Left ventricle myocardium inferior (tissue), 1 donor: Measurements from ENCODE around the gene HYAL3. TPM values are rescaled to one million over a fixed set of nuclear protein-coding genes. Genes with fewer than 3 reads are reported as not detected.

Experiments used
- DNase-seq: peaks from one replicate; pipeline ENCODE4 v3.0.0-alpha.2; 2020
- H3K27ac ChIP-seq: fragments of 200-600 bp; replicated peaks from 2 replicates; pipeline ENCODE4 v1.8.0; 2021
- H3K27me3 ChIP-seq: fragments of 200-600 bp; 2 replicates; pipeline ENCODE4 v1.8.0; 2021; ENCODE audit warnings: low read depth
- H3K36me3 ChIP-seq: fragments of 200-600 bp; 2 replicates; pipeline ENCODE4 v1.8.0; 2021
- H3K4me1 ChIP-seq: fragments of 200-600 bp; 2 replicates; pipeline ENCODE4 v1.8.0; 2021
- H3K4me3 ChIP-seq: fragments of 200-600 bp; 2 replicates; pipeline ENCODE4 v1.8.0; 2021; ENCODE audit warnings: mild to moderate bottlenecking, moderate library complexity
- H3K9me3 ChIP-seq: fragments of 200-600 bp; replicated peaks from 2 replicates; pipeline ENCODE4 v1.8.0; 2021
- CTCF ChIP-seq: fragments of 200-600 bp; IDR thresholded peaks from 2 replicates; pipeline ENCODE4 v1.8.0; 2021; ENCODE audit warnings: antibody characterized with exemption, mild to moderate bottlenecking, borderline replicate concordance
- intact Hi-C: fragments of 100-400 bp; cut with micrococcal nuclease; formaldehyde crosslinking; loops from one replicate; pipeline ENCODE4 v1.11.0; 2022
- total RNA-seq: library from RNA; stranded (reverse); fragmentation: NEBNext Ultra II Directional; extraction: Animal tissue kit (Norgen Biotek cat#: 25700); gene quantifications from one replicate; pipeline ENCODE4 v1.2.1, GENCODE V29; 2021
- donor health status: DM: no; HTN: yes; CAD: no; lungs with severe emphysema.

The HYAL3 gene
- total RNA-seq, 1 donor from 2014 or later, result 1.2 TPM

- DNase-seq, result peak; percentile 64
- Histone ChIP-seq H3K4me1 (peaks cover 86% of the 10 kb centered on the region), H3K27me3 (no peaks in the 10 kb centered on the region), H3K9me3 (no peaks in the 10 kb centered on the region), H3K27ac (peak overlapping the region; percentile 95), H3K4me3 (peak overlapping the region; percentile 97), H3K36me3 (peaks cover 37% of the 10 kb centered on the region)
- intact Hi-C loops, result no loop called here
- TF ChIP-seq CTCF, result no peak
Measured at GRCh38 chr3:50333744-50334328, 34.6 kb upstream of the HYAL3 start.

- H3K4me3 ChIP-seq, result no peak overlapping the region
- DNase-seq, result no peak
- H3K4me1 ChIP-seq, result peaks cover 90% of the 10 kb centered on the region
- intact Hi-C loops, result no loop called here
- H3K27me3 ChIP-seq, result no peaks in the 10 kb centered on the region
- H3K36me3 ChIP-seq, result peaks cover 41% of the 10 kb centered on the region
- H3K9me3 ChIP-seq, result no peaks in the 10 kb centered on the region
- no peak for TF ChIP-seq CTCF
- H3K27ac ChIP-seq, result no peak overlapping the region
Measured at GRCh38 chr3:50331364-50331907, 32.2 kb upstream of the HYAL3 start.

GRCh38 chr3:50330330-50330729 is 31.1 kb upstream of the HYAL3 start:
- Histone ChIP-seq H3K27ac (no peak overlapping the region), H3K27me3 (no peaks in the 10 kb centered on the region), H3K4me1 (peaks cover 83% of the 10 kb centered on the region), H3K36me3 (peaks cover 52% of the 10 kb centered on the region), H3K9me3 (no peaks in the 10 kb centered on the region), H3K4me3 (no peak overlapping the region)
- intact Hi-C loops, result no loop called here
- TF ChIP-seq CTCF, result no peak
- no peak for DNase-seq

GRCh38 chr3:50327943-50328691 is 28.9 kb upstream of the HYAL3 start, which contains the start of gene TUSC2:
TSS of gene TUSC2 (minus strand) at chr3:50328223. CDS start at chr3:50328099, 124 bp downstream.
- no peaks in the 10 kb centered on the region for H3K27me3 ChIP-seq
- H3K27ac ChIP-seq, result peak within 1 kb of the TSS; percentile 89
- DNase-seq, result peak; percentile 97
- H3K36me3 ChIP-seq, result peaks cover 55% of the 10 kb centered on the region
- no peaks in the 10 kb centered on the region for H3K9me3 ChIP-seq
- H3K4me3 ChIP-seq, result peak within 1 kb of the TSS; percentile 97
- TF ChIP-seq CTCF, result no peak
- intact Hi-C loops, result no loop called here
- H3K4me1 ChIP-seq, result peaks cover 83% of the 10 kb centered on the region

- peaks cover 51% of the 10 kb centered on the region for H3K36me3 ChIP-seq
- no peaks in the 10 kb centered on the region for H3K27me3 ChIP-seq
- no peak overlapping the region for H3K27ac ChIP-seq
- H3K4me3 ChIP-seq, result peak overlapping the region; percentile 97
- DNase-seq, result no peak
- TF ChIP-seq CTCF, result no peak
- no peaks in the 10 kb centered on the region for H3K9me3 ChIP-seq
- peaks cover 83% of the 10 kb centered on the region for H3K4me1 ChIP-seq
- intact Hi-C loops, result no loop called here
Measured at GRCh38 chr3:50327129-50327528, 27.9 kb upstream of the HYAL3 start.
